Sigmoid colon (tissue), 4 donors: ENCODE results near the gene POMT1.

Source experiments
- CTCF ChIP-seq, 4 experiments: fragments of 450-650 bp in 3 of 4; fragments of 200-600 bp in 1 of 4; IDR thresholded peaks; one replicate each; pipeline ENCODE4 v1.5.1; 2016 to 2019; ENCODE audit warnings: antibody characterized with exemption in 4 of 4, mild to moderate bottlenecking in 3 of 4, moderate library complexity in 2 of 4
- EP300 ChIP-seq, 4 donors: sonication (generic); formaldehyde crosslinking; IDR thresholded peaks; one replicate each; pipeline ENCODE4 v1.6.1; 2017; ENCODE audit warnings: antibody characterized with exemption in 4 of 4
- POLR2A ChIP-seq, 2 donors: fragments of 450-650 bp; IDR thresholded peaks; one replicate each; pipeline ENCODE4 v1.6.1; 2016; ENCODE audit warnings: antibody characterized with exemption in 2 of 2, mild to moderate bottlenecking in 2 of 2, moderate library complexity in 2 of 2

- TF ChIP-seq CTCF (IDR thresholded peaks at IDR 0.05), result no peak
- TF ChIP-seq EP300 (IDR thresholded peaks at IDR 0.05), result no peak
- TF ChIP-seq POLR2A (IDR thresholded peaks at IDR 0.05), result no peak
Observed at GRCh38 chr9:131521822-131522221, 19.1 kb downstream of the POMT1 start.
